GM12873 (cell line): Measurements from ENCODE around the gene OR2L2.

Experiments used
- TF ChIP-seq, protein P1 (sequence below): IDR thresholded peaks from 2 replicates; pipeline ENCODE4 v1.5.1; 2012; ENCODE audit warnings: low read depth, mild to moderate bottlenecking, moderate library complexity, low read length, control low read depth; ENCODE audit not compliant: insufficient read depth; ENCODE audit errors: missing control alignments

The OR2L2 gene, protein sequence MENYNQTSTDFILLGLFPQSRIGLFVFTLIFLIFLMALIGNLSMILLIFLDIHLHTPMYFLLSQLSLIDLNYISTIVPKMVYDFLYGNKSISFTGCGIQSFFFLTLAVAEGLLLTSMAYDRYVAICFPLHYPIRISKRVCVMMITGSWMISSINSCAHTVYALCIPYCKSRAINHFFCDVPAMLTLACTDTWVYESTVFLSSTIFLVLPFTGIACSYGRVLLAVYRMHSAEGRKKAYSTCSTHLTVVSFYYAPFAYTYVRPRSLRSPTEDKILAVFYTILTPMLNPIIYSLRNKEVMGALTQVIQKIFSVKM

DNA sequence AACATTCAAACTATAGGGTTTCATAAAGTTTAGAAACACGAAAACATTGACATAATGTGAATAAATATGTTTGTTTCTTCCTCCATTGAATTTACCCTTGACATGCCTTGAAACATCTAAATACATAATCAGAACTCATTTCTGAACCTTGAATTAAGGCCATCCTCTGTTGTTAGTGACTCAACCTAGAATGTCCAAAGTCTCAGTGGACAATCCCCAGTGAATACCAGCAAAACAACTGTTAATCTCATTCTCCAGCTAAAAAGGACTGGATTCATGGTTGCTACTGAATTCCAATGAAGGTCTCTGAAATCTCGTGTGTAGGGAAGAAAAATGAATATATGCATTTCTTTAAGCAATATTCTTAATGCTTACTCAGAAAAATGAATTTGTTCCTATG lies at the start of gene OR2L2:
Gene OR2L2 (plus strand): TSS at position 301 of the 400 bp plus-strand sequence. CDS start 8,198 bp downstream, outside the sequence.
- TF ChIP-seq, protein P1, sequence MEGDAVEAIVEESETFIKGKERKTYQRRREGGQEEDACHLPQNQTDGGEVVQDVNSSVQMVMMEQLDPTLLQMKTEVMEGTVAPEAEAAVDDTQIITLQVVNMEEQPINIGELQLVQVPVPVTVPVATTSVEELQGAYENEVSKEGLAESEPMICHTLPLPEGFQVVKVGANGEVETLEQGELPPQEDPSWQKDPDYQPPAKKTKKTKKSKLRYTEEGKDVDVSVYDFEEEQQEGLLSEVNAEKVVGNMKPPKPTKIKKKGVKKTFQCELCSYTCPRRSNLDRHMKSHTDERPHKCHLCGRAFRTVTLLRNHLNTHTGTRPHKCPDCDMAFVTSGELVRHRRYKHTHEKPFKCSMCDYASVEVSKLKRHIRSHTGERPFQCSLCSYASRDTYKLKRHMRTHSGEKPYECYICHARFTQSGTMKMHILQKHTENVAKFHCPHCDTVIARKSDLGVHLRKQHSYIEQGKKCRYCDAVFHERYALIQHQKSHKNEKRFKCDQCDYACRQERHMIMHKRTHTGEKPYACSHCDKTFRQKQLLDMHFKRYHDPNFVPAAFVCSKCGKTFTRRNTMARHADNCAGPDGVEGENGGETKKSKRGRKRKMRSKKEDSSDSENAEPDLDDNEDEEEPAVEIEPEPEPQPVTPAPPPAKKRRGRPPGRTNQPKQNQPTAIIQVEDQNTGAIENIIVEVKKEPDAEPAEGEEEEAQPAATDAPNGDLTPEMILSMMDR: no peak

DNA sequence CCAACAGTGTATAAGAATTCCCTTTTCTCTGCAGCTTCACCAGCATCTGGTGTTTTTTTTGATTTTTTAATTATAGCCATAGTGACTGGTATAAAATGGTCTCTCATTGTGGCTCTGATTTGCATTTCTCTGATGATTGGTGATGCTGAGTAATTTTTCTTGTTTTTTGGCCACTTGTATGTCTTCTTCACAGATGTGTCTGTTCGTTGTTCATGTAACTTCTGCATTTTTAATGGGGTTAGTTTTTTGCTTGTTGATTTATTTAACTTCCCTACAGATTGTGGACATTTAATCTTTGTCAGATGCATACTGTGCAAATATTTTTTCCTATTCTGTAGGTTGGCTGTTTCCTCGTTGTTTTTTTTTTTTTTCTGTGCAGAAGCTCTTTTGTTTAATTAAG lies 36.9 kb upstream of the OR2L2 start:
- TF ChIP-seq, protein P1: no peak

DNA sequence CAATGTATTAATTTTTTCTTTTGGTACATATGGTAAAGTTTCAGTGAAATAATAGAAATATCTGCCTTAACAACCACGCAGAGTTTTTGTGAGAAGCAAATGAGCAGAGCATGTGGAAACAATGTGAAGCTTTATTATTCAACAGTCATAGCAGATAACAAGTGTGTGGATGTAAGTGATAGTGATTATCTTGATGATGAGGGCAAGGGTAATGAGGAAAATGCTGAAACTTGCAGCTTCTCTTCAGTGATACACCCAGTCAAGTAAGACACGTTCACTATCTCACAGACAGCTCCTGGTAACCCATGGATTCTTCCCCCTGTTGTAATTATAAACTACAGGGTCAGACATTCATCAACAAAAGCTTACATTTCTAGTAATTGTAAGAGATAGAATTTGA lies 31.1 kb upstream of the OR2L2 start:
- TF ChIP-seq, protein P1: no peak

- TF ChIP-seq, protein P1: no peak
These were observed 29.7 kb upstream of the OR2L2 start for GRCh38 chr1:248000169-248000568.

- TF ChIP-seq, protein P1: no peak
These were observed 22.1 kb upstream of the OR2L2 start for GRCh38 chr1:248007778-248008177.

- TF ChIP-seq, protein P1: no peak
These were observed 20.2 kb upstream of the OR2L2 start for GRCh38 chr1:248009681-248010080.

DNA sequence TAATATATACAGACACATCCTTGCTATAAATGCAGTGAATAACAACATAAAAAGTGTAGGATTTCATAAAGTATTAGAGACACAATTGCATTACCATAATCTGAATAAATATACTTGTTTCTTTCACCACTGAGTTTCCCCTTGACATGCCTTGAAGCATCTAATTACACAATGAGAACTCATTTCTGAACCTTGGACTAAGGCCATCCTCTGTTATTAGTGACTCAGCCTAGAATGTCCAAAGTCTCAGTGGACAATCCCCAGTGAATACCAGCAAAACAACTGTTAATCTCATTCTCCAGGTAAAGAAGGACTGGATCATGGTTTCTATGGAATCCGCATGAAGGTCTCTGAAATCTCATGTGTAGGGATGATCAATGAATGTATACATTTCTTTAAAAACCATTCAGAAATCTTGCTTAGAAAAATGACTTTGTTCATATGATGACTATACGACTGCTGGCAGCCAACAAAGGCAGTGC lies 16.6 kb upstream of the OR2L2 start, which contains the start of gene OR2L5:
Gene OR2L5 (plus strand): TSS at position 432 of the 482 bp plus-strand sequence. CDS start 8,288 bp downstream, outside the sequence.
- TF ChIP-seq, protein P1: no peak
